ENCODE data around the gene STPG3.

STPG3 gene

GRCh38 chr9:137245450-137246421 lies 5.3 kb upstream of the STPG3 start:
- TF ChIP-seq YY1 (IDR thresholded peaks at IDR 0.05; ENCODE audit: insufficient read depth, insufficient read length) = no peak
- TF ChIP-seq SUZ12 (IDR thresholded peaks at IDR 0.05; ENCODE audit: extremely low read depth, insufficient read depth, insufficient read length) = no peak
- TF ChIP-seq ZNF274 (IDR thresholded peaks at IDR 0.05; ENCODE audit: low read depth, low read length) = no peak
- no peak overlapping the region for H3K9ac ChIP-seq (ENCODE audit: insufficient read length, low read depth)
- peaks cover 6% of the 10 kb centered on the region for H3K27me3 ChIP-seq (ENCODE audit: insufficient read depth, insufficient read length)
- H3K4me3 ChIP-seq (ENCODE audit: insufficient read length, low read depth) = no peak overlapping the region
- peaks cover 27% of the 10 kb centered on the region for H3K36me3 ChIP-seq (ENCODE audit: insufficient read depth, insufficient read length, low read length)
- no peaks in the 10 kb centered on the region for H3K9me3 ChIP-seq (ENCODE audit: insufficient read depth, low read length)
- DNase-seq (ENCODE audit: low read depth, low spot score) = no peak
- H3K4me1 ChIP-seq (ENCODE audit: insufficient read depth, insufficient read length) = peaks cover 41% of the 10 kb centered on the region

DNA sequence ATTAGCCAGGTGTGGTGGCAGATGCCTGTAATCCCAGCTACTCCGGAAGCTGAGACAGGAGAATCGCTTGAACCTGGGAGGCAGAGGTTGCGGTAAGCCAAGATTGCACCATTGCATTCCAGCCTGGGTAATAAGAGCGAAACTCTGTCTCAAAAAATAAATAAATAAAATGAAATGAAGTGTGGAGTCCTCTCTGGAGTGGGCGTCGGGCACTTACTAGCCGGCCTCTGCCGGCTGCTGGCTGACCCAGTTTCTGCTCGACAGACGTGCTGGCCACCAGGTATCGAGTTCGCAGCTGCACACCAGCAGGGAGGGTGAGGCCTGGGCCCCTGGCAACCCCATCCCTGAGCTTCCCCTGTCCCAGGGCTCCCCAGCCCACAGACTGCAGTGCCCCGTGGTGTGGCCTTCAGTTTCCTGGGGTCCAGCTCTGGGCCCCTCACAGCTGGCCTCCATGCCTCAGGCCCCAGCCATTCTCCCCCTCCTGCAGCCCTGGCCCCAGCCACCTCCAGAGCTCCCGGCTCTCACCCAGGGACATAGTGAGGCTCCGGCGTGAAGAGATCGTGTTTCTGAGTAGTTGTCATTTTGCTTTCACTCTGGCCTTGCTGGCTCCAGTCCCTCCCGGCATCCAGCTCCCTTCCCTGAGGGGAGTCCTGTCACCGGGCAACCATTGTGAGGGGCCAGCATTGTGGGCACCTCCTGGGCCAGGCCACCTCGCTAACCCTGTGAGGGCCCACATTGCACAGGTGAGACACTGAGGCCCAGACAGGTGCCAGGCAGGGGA lies 3.8 kb upstream of the STPG3 start:
- Histone ChIP-seq H3K9me3 (ENCODE audit: insufficient read depth, low read length) (no peaks in the 10 kb centered on the region), H3K9ac (ENCODE audit: insufficient read length, low read depth) (peak overlapping the region; percentile 39), H3K36me3 (ENCODE audit: insufficient read depth, insufficient read length, low read length) (peaks cover 18% of the 10 kb centered on the region), H3K27me3 (ENCODE audit: insufficient read depth, insufficient read length) (peaks cover 6% of the 10 kb centered on the region), H3K4me3 (ENCODE audit: insufficient read length, low read depth) (no peak overlapping the region), H3K4me1 (ENCODE audit: insufficient read depth, insufficient read length) (peaks cover 45% of the 10 kb centered on the region)
- no peak for TF ChIP-seq YY1 (IDR thresholded peaks at IDR 0.05; ENCODE audit: insufficient read depth, insufficient read length)
- no peak for TF ChIP-seq ZNF274 (IDR thresholded peaks at IDR 0.05; ENCODE audit: low read depth, low read length)
- TF ChIP-seq SUZ12 (IDR thresholded peaks at IDR 0.05; ENCODE audit: extremely low read depth, insufficient read depth, insufficient read length) = no peak
- no peak for DNase-seq (ENCODE audit: low read depth, low spot score)

GRCh38 chr9:137247916-137248175 lies 3.2 kb upstream of the STPG3 start:
- Histone ChIP-seq H3K9ac (ENCODE audit: insufficient read length, low read depth) (peak overlapping the region; percentile 39), H3K27me3 (ENCODE audit: insufficient read depth, insufficient read length) (peaks cover 6% of the 10 kb centered on the region), H3K36me3 (ENCODE audit: insufficient read depth, insufficient read length, low read length) (peaks cover 13% of the 10 kb centered on the region), H3K9me3 (ENCODE audit: insufficient read depth, low read length) (no peaks in the 10 kb centered on the region), H3K4me3 (ENCODE audit: insufficient read length, low read depth) (no peak overlapping the region), H3K4me1 (ENCODE audit: insufficient read depth, insufficient read length) (peaks cover 41% of the 10 kb centered on the region)
- no peak for DNase-seq (ENCODE audit: low read depth, low spot score)
- TF ChIP-seq SUZ12 (IDR thresholded peaks at IDR 0.05; ENCODE audit: extremely low read depth, insufficient read depth, insufficient read length) (no peak), YY1 (IDR thresholded peaks at IDR 0.05; ENCODE audit: insufficient read depth, insufficient read length) (no peak)

GRCh38 chr9:137250329-137251193 lies 525 bp upstream of the STPG3 start:
- no peak for TF ChIP-seq YY1 (IDR thresholded peaks at IDR 0.05; ENCODE audit: insufficient read depth, insufficient read length)
- no peak for TF ChIP-seq ZNF274 (IDR thresholded peaks at IDR 0.05; ENCODE audit: low read depth, low read length)
- no peak for TF ChIP-seq SUZ12 (IDR thresholded peaks at IDR 0.05; ENCODE audit: extremely low read depth, insufficient read depth, insufficient read length)
- Histone ChIP-seq H3K4me3 (ENCODE audit: insufficient read length, low read depth) (no peak overlapping the region), H3K9me3 (ENCODE audit: insufficient read depth, low read length) (no peaks in the 10 kb centered on the region), H3K9ac (ENCODE audit: insufficient read length, low read depth) (no peak overlapping the region), H3K36me3 (ENCODE audit: insufficient read depth, insufficient read length, low read length) (no peaks in the 10 kb centered on the region), H3K27me3 (ENCODE audit: insufficient read depth, insufficient read length) (peaks cover 6% of the 10 kb centered on the region), H3K4me1 (ENCODE audit: insufficient read depth, insufficient read length) (peaks cover 43% of the 10 kb centered on the region)
- no peak for DNase-seq (ENCODE audit: low read depth, low spot score)

GRCh38 chr9:137251490-137252268 lies 593 bp downstream of the STPG3 start:
- Histone ChIP-seq H3K9ac (ENCODE audit: insufficient read length, low read depth) (peak overlapping the region; percentile 57), H3K36me3 (ENCODE audit: insufficient read depth, insufficient read length, low read length) (peaks cover 9% of the 10 kb centered on the region), H3K4me1 (ENCODE audit: insufficient read depth, insufficient read length) (peaks cover 42% of the 10 kb centered on the region), H3K9me3 (ENCODE audit: insufficient read depth, low read length) (no peaks in the 10 kb centered on the region), H3K4me3 (ENCODE audit: insufficient read length, low read depth) (no peak overlapping the region), H3K27me3 (ENCODE audit: insufficient read depth, insufficient read length) (no peaks in the 10 kb centered on the region)
- TF ChIP-seq ZNF274 (IDR thresholded peaks at IDR 0.05; ENCODE audit: low read depth, low read length) = no peak
- DNase-seq (ENCODE audit: low read depth, low spot score) = no peak

DNA sequence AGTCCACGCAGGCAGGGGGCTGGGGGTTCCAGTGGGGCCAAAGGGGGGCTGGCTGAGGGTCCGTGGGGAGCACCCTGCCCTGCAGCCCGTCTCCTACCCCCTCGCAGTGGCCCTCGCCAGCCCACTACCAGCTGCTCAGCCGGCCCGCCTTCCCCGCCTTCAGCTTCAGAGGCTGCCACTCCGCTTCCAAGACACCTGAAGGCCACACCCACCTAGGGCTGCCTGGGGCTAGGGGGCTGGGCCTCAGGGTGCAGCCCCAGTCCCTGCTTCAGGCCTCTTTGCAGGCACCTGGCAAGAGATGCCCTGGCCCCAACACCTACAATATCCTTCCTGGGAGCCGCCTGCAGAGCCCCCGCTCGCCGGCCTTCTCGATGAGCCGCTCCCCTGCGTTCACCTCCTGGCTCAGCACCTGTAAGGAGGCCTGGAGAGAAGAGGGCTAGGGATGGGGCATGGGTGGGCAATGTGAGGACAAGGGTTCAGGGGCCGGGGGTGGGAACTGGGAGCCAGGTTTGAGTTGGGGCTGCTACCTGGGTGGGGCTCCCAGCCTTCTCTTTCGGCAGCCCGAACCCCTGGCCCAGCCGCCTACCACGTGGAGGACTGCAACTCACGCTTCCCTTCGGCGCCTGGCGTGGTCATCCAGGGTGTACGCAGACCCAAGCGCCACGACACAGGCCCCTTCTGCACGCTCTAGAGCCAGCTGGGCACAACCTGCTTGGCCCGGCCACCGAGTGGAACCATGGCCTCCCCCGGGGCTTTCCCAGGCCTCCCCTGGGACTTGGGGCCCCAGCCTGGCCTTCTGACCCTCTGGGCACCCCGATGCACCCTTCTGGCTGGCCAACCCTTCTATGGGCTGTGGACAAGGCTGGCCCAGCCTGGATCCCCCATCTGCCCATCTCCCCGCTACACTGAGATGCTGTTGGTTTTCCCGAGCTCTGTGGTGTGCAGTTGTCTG lies 1.7 kb downstream of the STPG3 start:
- Histone ChIP-seq H3K36me3 (ENCODE audit: insufficient read depth, insufficient read length, low read length) (peaks cover 18% of the 10 kb centered on the region), H3K4me3 (ENCODE audit: insufficient read length, low read depth) (no peak overlapping the region), H3K27me3 (ENCODE audit: insufficient read depth, insufficient read length) (no peaks in the 10 kb centered on the region), H3K9ac (ENCODE audit: insufficient read length, low read depth) (peak overlapping the region; percentile 57), H3K9me3 (ENCODE audit: insufficient read depth, low read length) (no peaks in the 10 kb centered on the region), H3K4me1 (ENCODE audit: insufficient read depth, insufficient read length) (peaks cover 32% of the 10 kb centered on the region)
- DNase-seq (ENCODE audit: low read depth, low spot score) = no peak
- no peak for TF ChIP-seq YY1 (IDR thresholded peaks at IDR 0.05; ENCODE audit: insufficient read depth, insufficient read length)
- no peak for TF ChIP-seq ZNF274 (IDR thresholded peaks at IDR 0.05; ENCODE audit: low read depth, low read length)
- TF ChIP-seq SUZ12 (IDR thresholded peaks at IDR 0.05; ENCODE audit: extremely low read depth, insufficient read depth, insufficient read length) = no peak
